NCI-H1694 (cell line): ENCODE results near the gene GAS6.

Source experiments
- DNase-seq: peaks from one replicate; lab custom pipeline; 2025; lab: John Stamatoyannopoulos, UW

Gene GAS6

GRCh38 chr13:113770937-113771336 lies 92.9 kb downstream of the GAS6 start:
- no peak for DNase-seq
